H9 (cell line): ENCODE measurements around the gene PLCH2. TPM values are rescaled to one million over a fixed set of nuclear protein-coding genes. Genes with fewer than 3 reads are reported as not detected.

Source experiments
- DNase-seq: peaks from one replicate; pipeline ENCODE4 v3.0.0-alpha.2; 2017
- H2AFZ ChIP-seq: one replicate; pipeline ENCODE4 v1.6.1; 2013; ENCODE audit warnings: mild to moderate bottlenecking, low read length, control low read depth, moderate library complexity
- H2AK5ac ChIP-seq: 2 replicates; pipeline ENCODE4 v1.6.1; 2013; ENCODE audit warnings: low read length, control low read depth, mixed read lengths; ENCODE audit not compliant: insufficient read length
- H2BK120ac ChIP-seq: one replicate; pipeline ENCODE4 v1.6.1; 2013; ENCODE audit warnings: low read depth, mild to moderate bottlenecking, low read length, control low read depth, inconsistent platforms; ENCODE audit not compliant: poor library complexity, severe bottlenecking
- H2BK12ac ChIP-seq: 2 replicates; pipeline ENCODE4 v1.6.1; 2013; ENCODE audit warnings: low read length, control low read depth, mixed read lengths, low read depth; ENCODE audit not compliant: insufficient read length
- H2BK15ac ChIP-seq: 2 replicates; pipeline ENCODE4 v1.6.1; 2013; ENCODE audit warnings: low read depth, low read length, control low read depth
- H2BK20ac ChIP-seq: one replicate; pipeline ENCODE4 v1.6.1; 2013; ENCODE audit warnings: low read depth, mild to moderate bottlenecking, low read length, control low read depth, inconsistent platforms; ENCODE audit not compliant: poor library complexity, severe bottlenecking
- H2BK5ac ChIP-seq: 2 replicates; pipeline ENCODE4 v1.6.1; 2013; ENCODE audit warnings: low read length, control low read depth, mixed read lengths; ENCODE audit not compliant: insufficient read length
- H3K14ac ChIP-seq: 2 replicates; pipeline ENCODE4 v1.6.1; 2013; ENCODE audit warnings: low read length, control low read depth; ENCODE audit not compliant: insufficient read depth
- H3K18ac ChIP-seq: 2 replicates; pipeline ENCODE4 v1.6.1; 2013; ENCODE audit warnings: low read depth, mild to moderate bottlenecking, mixed read lengths, low read length, control low read depth; ENCODE audit not compliant: insufficient read length
- H3K23ac ChIP-seq: 2 replicates; pipeline ENCODE4 v1.6.1; 2013; ENCODE audit warnings: low read length, control low read depth, mixed read lengths, low read depth; ENCODE audit not compliant: insufficient read length
- H3K23me2 ChIP-seq: 2 replicates; pipeline ENCODE4 v1.6.1; 2013; ENCODE audit warnings: low read depth, mild to moderate bottlenecking, mixed read lengths, low read length, control low read depth; ENCODE audit not compliant: insufficient read length, poor library complexity, severe bottlenecking
- H3K27ac ChIP-seq: 2 replicates; pipeline ENCODE4 v1.5.1; 2013; ENCODE audit warnings: low read length, control low read depth, mixed read lengths, low read depth; ENCODE audit not compliant: insufficient read length
- H3K27me3 ChIP-seq: 2 replicates; pipeline ENCODE4 v1.6.1; 2013; ENCODE audit warnings: low read length, control low read depth, inconsistent platforms; ENCODE audit not compliant: insufficient read depth
- H3K4ac ChIP-seq: 2 replicates; pipeline ENCODE4 v1.6.1; 2013; ENCODE audit warnings: low read depth, mild to moderate bottlenecking, control low read depth, inconsistent platforms, low read length, moderate library complexity
- H3K4me1 ChIP-seq: 2 replicates; pipeline ENCODE4 v1.6.1; 2013; ENCODE audit warnings: low read length, control low read depth, inconsistent platforms; ENCODE audit not compliant: insufficient read depth
- H3K4me2 ChIP-seq: 2 replicates; pipeline ENCODE4 v1.6.1; 2013; ENCODE audit warnings: low read length, control low read depth, mixed read lengths; ENCODE audit not compliant: insufficient read length, insufficient read depth
- H3K56ac ChIP-seq: 2 replicates; pipeline ENCODE4 v1.6.1; 2013; ENCODE audit warnings: low read depth, mild to moderate bottlenecking, mixed read lengths, low read length, control low read depth; ENCODE audit not compliant: insufficient read length
- H3K79me1 ChIP-seq: 2 replicates; pipeline ENCODE4 v1.6.1; 2013; ENCODE audit warnings: low read depth, mild to moderate bottlenecking, moderate library complexity, low read length, control low read depth, inconsistent platforms; ENCODE audit not compliant: insufficient read depth, poor library complexity, severe bottlenecking
- H3K79me2 ChIP-seq: 2 replicates; pipeline ENCODE4 v1.6.1; 2013; ENCODE audit warnings: low read length, control low read depth, inconsistent platforms; ENCODE audit not compliant: insufficient read depth
- H3K9ac ChIP-seq: 2 replicates; pipeline ENCODE4 v1.6.1; 2013; ENCODE audit warnings: low read length, control low read depth, mixed read lengths; ENCODE audit not compliant: insufficient read length; ENCODE audit errors: extremely low read depth
- H3K9me3 ChIP-seq: one replicate; pipeline ENCODE4 v1.6.1; 2013; ENCODE audit warnings: low read depth, low read length, inconsistent platforms; ENCODE audit not compliant: control insufficient read depth
- H3T11ph ChIP-seq: one replicate; pipeline ENCODE4 v1.6.1; 2013; ENCODE audit warnings: mild to moderate bottlenecking, low read length, control low read depth, inconsistent platforms
- H4K20me1 ChIP-seq: one replicate; pipeline ENCODE4 v1.6.1; 2013; ENCODE audit not compliant: control insufficient read depth, insufficient read length, insufficient read depth
- H4K5ac ChIP-seq: 2 replicates; pipeline ENCODE4 v1.6.1; 2013; ENCODE audit warnings: low read depth, mild to moderate bottlenecking, mixed read lengths, low read length, control low read depth; ENCODE audit not compliant: insufficient read length
- H4K8ac ChIP-seq: replicated peaks from 2 replicates; pipeline ENCODE4 v1.6.1; 2013; ENCODE audit warnings: low read length, control low read depth, mixed read lengths, low read depth; ENCODE audit not compliant: insufficient read length
- H4K91ac ChIP-seq: 2 replicates; pipeline ENCODE4 v1.6.1; 2013; ENCODE audit warnings: low read depth, mild to moderate bottlenecking, moderate library complexity, mixed read lengths, low read length, control low read depth; ENCODE audit not compliant: insufficient read length
- H3K27ac Mint-ChIP-seq, 3 experiments: 2 replicates in 2 of 3; 3 replicates in 1 of 3; pipeline ENCODE4 v1.8.0; 2020 to 2021; ENCODE audit warnings: mixed read lengths in 3 of 3, mild to moderate bottlenecking in 1 of 3, moderate library complexity in 1 of 3
- H3K27me3 Mint-ChIP-seq: 2 replicates; pipeline ENCODE4 v1.8.0; 2021; ENCODE audit warnings: low read depth, mild to moderate bottlenecking, moderate library complexity, mixed read lengths
- H3K36me3 Mint-ChIP-seq, 3 experiments: 2 replicates in 2 of 3; 3 replicates in 1 of 3; pipeline ENCODE4 v1.8.0; 2020 to 2021; ENCODE audit warnings: low read depth in 3 of 3, mixed read lengths in 3 of 3; ENCODE audit not compliant: insufficient read depth in 1 of 3
- H3K4me1 Mint-ChIP-seq, 2 experiments: 2 replicates each; pipeline ENCODE4 v1.8.0; 2020; ENCODE audit warnings: mixed read lengths in 2 of 2
- H3K4me3 Mint-ChIP-seq, 2 experiments: 2 replicates in 1 of 2; 3 replicates in 1 of 2; pipeline ENCODE4 v1.8.0; 2020 to 2021; ENCODE audit warnings: mild to moderate bottlenecking in 2 of 2, mixed read lengths in 2 of 2, moderate library complexity in 1 of 2
- H3K9me3 Mint-ChIP-seq, 2 experiments: 2 replicates in 1 of 2; 3 replicates in 1 of 2; pipeline ENCODE4 v1.8.0; 2020; ENCODE audit warnings: mild to moderate bottlenecking in 2 of 2, mixed read lengths in 2 of 2, moderate library complexity in 1 of 2
- CTCF ChIP-seq: fragments of 200-600 bp; sonication (generic); conservative IDR thresholded peaks from 3 replicates; pipeline ENCODE4 v1.8.0; 2021; ENCODE audit warnings: antibody characterized with exemption, mild to moderate bottlenecking
- WGBS: extraction: QIAGEN DNeasy Blood & Tissue Kit; methylation state at CpG from one replicate; pipeline ENCODE4 v1.1.7; 2013; ENCODE audit warnings: missing lambda C conversion rate, low lambda C conversion rate, mixed read lengths; ENCODE audit not compliant: insufficient read length; ENCODE audit errors: extremely low coverage; 5-methylcytosine and 5-hydroxymethylcytosine counted together
- total RNA-seq: library from RNA; stranded (reverse); gene quantifications from 2 replicates; pipeline ENCODE4 v1.2.1, GENCODE V29; 2021

PLCH2 gene
- total RNA-seq, 1 experiment from 2014 or later: 0.09 TPM

GRCh38 chr1:2493218-2493617 is 17.1 kb downstream of the PLCH2 start:
- Mint-ChIP-seq H3K9me3 (peaks cover 10 to 13% of the 10 kb centered on the region in 2 experiments), H3K27me3 (peaks cover 39% of the 10 kb centered on the region), H3K4me3 (no peak overlapping the region), H3K36me3 (0 out of 7 replicates have a peak, but pooled peaks cover 0 to 6% (median 0%) of the 10 kb centered on the region in 3 experiments), H3K4me1 (0 out of 4 replicates have a peak, but pooled peaks cover 0 to 3% of the 10 kb centered on the region in 2 experiments), H3K27ac (no peak overlapping the region)
- H3K79me2 ChIP-seq: no peaks in the 10 kb centered on the region
- H2AFZ ChIP-seq: no peak overlapping the region
- no peak overlapping the region for H3K56ac ChIP-seq
- H3K18ac ChIP-seq: no peak overlapping the region
- H3K4ac ChIP-seq: no peak overlapping the region
- H3K14ac ChIP-seq: no peak overlapping the region; the same call in 1 of the 2 replicates
- H2BK15ac ChIP-seq: no peak overlapping the region
- H3K23me2 ChIP-seq: no peaks in the 10 kb centered on the region
- no peak overlapping the region for H4K91ac ChIP-seq
- no peak for DNase-seq
- no peak overlapping the region for H2BK5ac ChIP-seq
- H2BK120ac ChIP-seq: no peak overlapping the region
- no peaks in the 10 kb centered on the region for H4K20me1 ChIP-seq
- TF ChIP-seq CTCF: no peak
- no peak overlapping the region for H2BK20ac ChIP-seq
- H3K9me3 ChIP-seq: no peaks in the 10 kb centered on the region
- H3K79me1 ChIP-seq: no peaks in the 10 kb centered on the region
- no peak overlapping the region for H3T11ph ChIP-seq
- WGBS: no CpG with 5 or more reads among the region's 19 CpGs
- H2AK5ac ChIP-seq: no peak overlapping the region
- no peaks in the 10 kb centered on the region for H3K4me1 ChIP-seq
- H3K4me2 ChIP-seq: no peak overlapping the region
- no peak overlapping the region for H2BK12ac ChIP-seq
- H3K23ac ChIP-seq: no peak overlapping the region
- H3K27me3 ChIP-seq: no peaks in the 10 kb centered on the region
- no peak overlapping the region for H4K5ac ChIP-seq
- H4K8ac ChIP-seq: no peak overlapping the region
- H3K27ac ChIP-seq: no peak overlapping the region
- H3K9ac ChIP-seq: no peak overlapping the region
